ENCODE measurements around the gene TECPR2.
"Not testable (repeated sequence)": the region's sequence is repeated elsewhere in the genome, so short reads cannot be mapped to it uniquely, and the experiment has no call there.

The TECPR2 gene

GRCh38 chr14:102362545-102363181 lies at the start of gene TECPR2, which contains the start of gene CINP:
Gene TECPR2 (plus strand): TSS chr14:102362941. CDS start chr14:102376722, 13,781 bp downstream.
Gene CINP (minus strand): TSS chr14:102362890. CDS start chr14:102362851, 39 bp downstream.
- DNase-seq (ENCODE audit: low spot score), result peak; percentile 95

DNA sequence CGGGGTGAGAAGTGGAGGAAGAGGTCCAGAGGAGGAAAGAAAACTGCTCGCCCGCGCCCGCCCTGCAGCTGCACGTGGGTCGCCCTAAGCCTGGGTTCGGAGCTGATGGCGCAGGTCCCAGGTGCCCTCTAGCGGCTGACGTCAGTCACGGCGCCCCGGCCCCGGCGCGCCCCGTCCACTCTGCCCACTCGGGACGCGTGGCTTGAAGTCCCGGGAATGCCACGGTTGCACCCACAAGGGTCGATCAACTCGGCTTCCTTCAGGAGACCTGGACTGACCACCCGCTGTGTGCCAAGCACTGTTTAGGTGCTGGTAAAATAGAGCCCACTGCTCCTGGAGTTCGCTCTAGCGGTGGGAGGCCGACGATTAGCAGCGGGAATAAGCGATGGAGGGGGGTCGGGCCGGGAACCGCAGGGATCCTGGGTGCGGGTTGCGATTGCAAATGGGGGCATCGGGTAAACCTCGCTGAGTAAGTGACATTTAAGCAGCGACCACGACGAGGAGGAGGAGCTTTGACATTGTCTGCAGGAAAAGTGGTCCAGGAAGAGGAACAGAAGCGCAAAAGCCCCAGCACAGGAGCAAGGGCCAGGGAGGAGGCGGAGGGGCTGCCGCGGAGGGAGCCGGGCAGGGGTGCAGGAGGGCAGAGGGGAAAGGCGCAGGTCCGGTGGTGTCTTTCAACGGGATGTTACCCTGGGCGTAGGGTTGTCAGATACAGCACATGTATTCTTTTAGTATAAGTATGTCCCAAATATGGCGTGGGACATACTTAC lies 48.3 kb upstream of the TECPR2 start:
- DNase-seq (ENCODE audit: low spot score), result peak; percentile 82

DNA sequence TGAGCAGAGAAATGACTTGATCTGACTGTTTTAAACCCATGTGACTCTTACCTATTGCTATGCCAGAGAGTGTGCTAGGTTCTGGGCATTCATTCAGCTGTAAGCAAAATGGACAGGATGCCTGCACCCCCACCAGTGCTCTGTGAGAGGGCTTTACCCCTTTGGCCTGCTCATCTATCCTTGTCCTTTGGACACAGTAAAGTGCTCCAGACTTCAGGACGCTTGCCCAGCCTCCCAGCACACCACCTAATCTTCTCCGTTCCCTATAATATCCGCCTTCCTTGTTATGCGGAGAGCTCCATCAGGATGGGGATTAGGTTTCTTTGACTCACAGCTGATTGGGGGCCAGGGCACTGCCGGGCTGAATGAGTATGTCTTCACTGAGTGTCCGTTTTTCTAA lies 47.6 kb upstream of the TECPR2 start:
- no peak for DNase-seq (ENCODE audit: low spot score)

DNA sequence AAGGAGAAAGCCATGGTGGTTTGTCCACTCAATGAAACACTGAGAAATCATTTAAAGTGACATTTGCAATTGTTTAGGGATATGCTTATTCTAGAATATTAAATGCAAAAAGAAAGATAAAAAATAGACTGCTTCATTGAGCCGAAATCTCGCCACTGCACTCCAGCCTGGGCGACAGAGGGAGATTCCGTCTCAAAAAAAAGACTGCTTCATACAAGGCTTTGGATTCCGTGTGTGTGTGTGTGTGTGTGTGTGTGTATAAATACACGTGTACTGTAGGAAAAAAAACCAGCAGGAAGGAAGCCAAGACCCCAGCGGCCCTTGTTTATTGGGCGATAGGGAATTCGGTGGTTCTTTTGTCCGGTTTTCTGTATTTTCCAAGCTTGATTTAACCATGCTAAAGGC lies 46.4 kb upstream of the TECPR2 start:
- peak; percentile 21 for DNase-seq (ENCODE audit: low spot score)

GRCh38 chr14:102316743-102317563 lies 45.8 kb upstream of the TECPR2 start:
- DNase-seq (ENCODE audit: low spot score), result peak; percentile 93

GRCh38 chr14:102317564-102318248 lies 45.0 kb upstream of the TECPR2 start:
- DNase-seq (ENCODE audit: low spot score), result no peak

DNA sequence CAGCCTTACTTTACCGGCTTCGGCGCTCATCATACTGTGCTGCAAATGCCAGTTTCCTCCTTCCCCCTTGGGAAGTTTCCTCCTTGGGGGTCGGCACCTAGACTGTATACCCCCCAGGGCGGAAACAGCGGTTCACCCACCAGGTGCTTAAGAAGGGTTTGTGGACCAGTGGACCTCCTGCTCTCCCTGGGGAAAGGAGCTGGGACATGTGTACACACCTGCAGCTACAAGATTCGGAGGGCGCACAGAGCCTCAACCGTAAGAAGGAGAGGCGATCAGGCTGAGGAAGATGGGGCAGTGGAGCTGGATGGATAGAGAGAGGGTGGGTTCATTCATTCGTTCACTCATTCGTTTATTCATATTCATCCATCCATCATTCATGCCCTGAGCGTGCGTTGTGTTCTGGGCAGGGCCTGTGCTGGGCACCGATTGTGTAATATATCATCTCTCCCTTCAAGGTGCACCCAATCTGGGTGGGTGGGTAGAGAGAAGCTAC lies 43.9 kb upstream of the TECPR2 start:
- DNase-seq (ENCODE audit: low spot score), result no peak

GRCh38 chr14:102319351-102320032 lies 43.2 kb upstream of the TECPR2 start, which contains the start of gene ZNF839:
Gene ZNF839 (plus strand): TSS chr14:102319746. CDS start chr14:102319766, 20 bp downstream.
- DNase-seq (ENCODE audit: low spot score), result peak; percentile 91

DNA sequence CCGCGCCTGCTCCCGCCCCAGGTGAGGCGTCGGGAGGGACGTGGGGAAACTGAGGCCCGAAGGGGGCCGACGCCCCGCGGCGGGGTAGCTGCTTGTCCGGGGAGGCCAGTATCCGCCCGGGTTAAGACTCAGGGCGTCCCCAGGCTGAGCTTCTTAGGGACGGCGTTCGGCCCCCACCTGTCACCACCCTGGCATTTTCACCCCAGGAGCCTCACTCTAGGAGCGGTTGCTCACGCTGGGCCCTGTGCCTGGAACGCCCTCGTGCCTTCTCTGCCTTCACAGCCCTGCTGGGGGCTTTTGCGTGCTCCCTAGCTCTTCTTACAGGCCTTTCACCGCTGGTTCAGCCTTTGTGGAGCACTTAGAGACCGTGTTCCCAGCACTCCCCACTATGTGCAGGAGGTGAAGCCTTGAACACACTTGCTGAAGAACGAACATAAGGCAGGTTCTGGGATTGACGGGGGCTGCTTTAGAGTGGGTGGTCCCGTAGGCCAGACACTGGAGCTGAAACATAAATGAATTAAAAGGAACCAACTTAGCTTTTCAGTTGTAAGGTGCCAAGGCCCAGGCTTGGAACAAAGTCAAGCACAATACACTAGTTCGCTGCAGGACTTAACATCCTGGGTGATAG lies 42.6 kb upstream of the TECPR2 start:
- peak; percentile 31 for DNase-seq (ENCODE audit: low spot score)

DNA sequence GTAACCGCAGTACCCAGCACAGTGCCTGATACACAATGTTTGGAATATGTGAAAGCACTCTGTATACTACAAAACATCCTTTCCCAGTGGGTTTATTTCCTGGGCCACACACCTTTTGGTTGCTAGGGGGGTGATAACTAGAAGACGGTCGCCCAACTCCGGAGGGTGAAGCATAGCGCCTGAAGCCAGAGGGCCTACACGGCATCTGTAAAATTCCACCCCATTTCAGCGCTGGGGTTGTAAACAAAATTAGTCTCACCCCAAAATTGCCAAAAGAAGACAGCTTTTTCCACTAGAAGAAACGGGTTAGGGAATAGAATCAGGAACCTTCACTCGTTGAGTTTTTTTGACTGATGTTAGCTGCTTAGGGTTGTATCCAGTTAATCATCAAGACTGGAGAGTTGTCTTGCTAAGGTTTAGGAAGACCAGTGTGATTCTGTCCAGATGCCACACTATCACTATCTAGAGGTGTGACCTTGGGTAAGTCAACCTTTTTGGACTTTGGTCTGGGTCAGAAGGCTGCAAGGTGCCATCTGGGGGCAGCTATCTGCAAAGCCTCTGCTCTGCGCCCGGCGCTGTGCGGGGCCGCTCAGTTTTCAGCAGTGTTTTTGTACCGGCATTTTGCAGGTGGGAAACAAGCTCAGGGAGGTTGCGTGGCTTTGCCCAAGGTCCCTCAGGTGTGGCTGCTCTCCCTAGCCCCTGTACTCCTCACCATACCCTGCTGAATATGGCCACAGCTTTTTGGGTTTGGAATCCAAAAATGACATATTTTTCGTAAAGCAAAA lies 41.9 kb upstream of the TECPR2 start:
- no peak for DNase-seq (ENCODE audit: low spot score)

GRCh38 chr14:102321456-102322422 lies 41.0 kb upstream of the TECPR2 start:
- no peak for DNase-seq (ENCODE audit: low spot score)

DNA sequence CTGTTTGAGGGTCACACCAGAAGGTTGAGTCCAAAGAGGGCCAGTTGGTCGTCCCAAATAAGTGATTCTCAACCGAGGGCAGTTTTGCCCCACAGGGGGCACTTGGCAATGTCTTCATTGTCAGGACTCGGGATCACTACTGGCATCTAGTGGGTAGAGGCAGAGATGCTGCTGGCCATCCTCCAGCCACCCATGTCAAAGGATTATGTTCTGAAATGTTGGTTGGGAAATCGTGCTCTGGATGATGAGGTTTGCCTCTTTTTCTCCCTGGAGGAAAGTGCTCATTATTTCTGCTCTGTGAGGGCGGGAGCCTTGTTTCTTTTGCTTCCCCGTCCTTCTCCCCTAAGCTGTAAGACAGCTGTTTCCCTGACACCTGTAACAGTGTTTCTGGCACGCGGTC lies 39.6 kb upstream of the TECPR2 start:
- DNase-seq (ENCODE audit: low spot score), result peak; percentile 14

DNA sequence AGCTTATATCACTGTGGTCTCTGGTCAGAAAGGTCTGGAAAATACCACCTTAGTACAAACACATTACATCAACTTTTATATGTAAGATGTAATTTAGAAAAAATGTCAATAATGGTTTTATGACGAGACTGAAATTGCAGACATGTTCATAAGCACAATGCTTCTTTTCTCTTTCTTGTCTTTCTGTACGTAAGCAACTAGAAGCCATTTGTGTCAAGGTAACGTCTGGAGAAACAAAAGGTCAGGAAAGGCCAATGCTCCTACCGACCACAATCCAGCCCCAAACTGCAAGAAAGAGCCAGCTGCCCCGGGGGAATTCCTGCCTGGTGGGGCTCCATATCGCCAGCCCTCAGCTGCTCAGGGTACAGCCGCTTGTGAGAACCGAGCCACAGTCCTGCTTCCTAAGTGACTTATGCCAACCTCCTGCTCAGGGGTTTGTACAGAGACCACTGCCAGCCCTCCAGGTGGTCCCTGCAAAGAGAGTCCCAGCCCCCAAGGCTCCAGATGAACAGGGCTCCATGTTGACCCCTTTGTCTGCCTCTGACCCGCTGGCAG lies 36.9 kb upstream of the TECPR2 start:
- DNase-seq (ENCODE audit: low spot score), result no peak

GRCh38 chr14:102326583-102326982 lies 36.2 kb upstream of the TECPR2 start:
- DNase-seq (ENCODE audit: low spot score), result no peak

DNA sequence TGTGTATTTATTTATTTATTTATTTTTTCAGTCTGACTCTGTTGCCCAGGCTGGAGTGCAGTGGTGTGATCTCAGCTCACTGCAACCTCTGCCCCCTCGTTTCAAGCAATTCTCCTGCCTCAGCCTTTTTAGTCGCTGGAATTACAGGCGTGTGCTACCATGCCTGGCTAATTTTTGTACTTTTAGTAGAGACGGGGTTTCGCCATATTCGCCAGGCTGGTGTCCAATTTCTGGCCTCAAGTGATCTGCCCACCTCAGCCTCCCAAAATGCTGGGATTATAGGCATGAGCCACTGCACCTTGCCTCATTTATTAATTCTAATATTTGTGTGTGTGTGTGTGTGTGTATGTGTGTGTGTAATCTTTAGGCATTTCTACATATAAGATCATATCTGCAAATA lies 33.4 kb upstream of the TECPR2 start:
- DNase-seq (ENCODE audit: low spot score), result not testable (repeated sequence)

GRCh38 chr14:102330806-102331205 lies 31.9 kb upstream of the TECPR2 start:
- DNase-seq (ENCODE audit: low spot score), result no peak

GRCh38 chr14:102333390-102333789 lies 29.4 kb upstream of the TECPR2 start:
- DNase-seq (ENCODE audit: low spot score), result no peak
